Smooth muscle cell (in vitro differentiated cells): Measurements from ENCODE around the gene TRIP12. TPM values are rescaled to one million over a fixed set of nuclear protein-coding genes. Genes with fewer than 3 reads are reported as not detected.

Experiments
- DNase-seq: peaks from one replicate; lab custom pipeline; 2025; ENCODE audit not compliant: unreplicated experiment; lab: John Stamatoyannopoulos, UW
- H2AFZ ChIP-seq: fragments of 200-600 bp; sonication (generic); 2 replicates; pipeline ENCODE4 v1.6.0; 2016; ENCODE audit warnings: antibody characterized with exemption, low read depth, mild to moderate bottlenecking
- H3F3A ChIP-seq: fragments of 200-600 bp; sonication (generic); 2 replicates; pipeline ENCODE4 v1.6.0; 2017; ENCODE audit warnings: antibody characterized with exemption, low read depth
- H3K27ac ChIP-seq: fragments of 200-600 bp; sonication (generic); 2 replicates; pipeline ENCODE4 v1.5.1; 2016; ENCODE audit warnings: low read depth, mild to moderate bottlenecking
- H3K27me3 ChIP-seq: fragments of 200-600 bp; sonication (generic); 2 replicates; pipeline ENCODE4 v1.6.1; 2016; ENCODE audit warnings: low read depth, mild to moderate bottlenecking
- H3K36me3 ChIP-seq: fragments of 200-600 bp; sonication (generic); 2 replicates; pipeline ENCODE4 v1.5.1; 2016; ENCODE audit warnings: low read depth
- H3K4me1 ChIP-seq: fragments of 200-600 bp; sonication (generic); 2 replicates; pipeline ENCODE4 v1.5.1; 2016; ENCODE audit warnings: low read depth
- H3K4me2 ChIP-seq: fragments of 200-600 bp; sonication (generic); 2 replicates; pipeline ENCODE4 v1.6.0; 2016; ENCODE audit warnings: mild to moderate bottlenecking
- H3K4me3 ChIP-seq: fragments of 200-600 bp; sonication (generic); 2 replicates; pipeline ENCODE4 v1.5.1; 2016; ENCODE audit warnings: mild to moderate bottlenecking
- H3K79me2 ChIP-seq: fragments of 200-600 bp; sonication (generic); 2 replicates; pipeline ENCODE4 v1.6.0; 2016; ENCODE audit warnings: low read depth, mild to moderate bottlenecking
- H3K9ac ChIP-seq: fragments of 200-600 bp; sonication (generic); 2 replicates; pipeline ENCODE4 v1.6.0; 2016; ENCODE audit warnings: low read depth
- H3K9me3 ChIP-seq: fragments of 200-600 bp; sonication (generic); replicated peaks from 2 replicates; pipeline ENCODE4 v1.5.1; 2016; ENCODE audit warnings: low read depth
- H4K20me1 ChIP-seq: fragments of 200-600 bp; sonication (generic); 2 replicates; pipeline ENCODE4 v1.6.0; 2016; ENCODE audit warnings: low read depth
- CTCF ChIP-seq: fragments of 200-600 bp; sonication (generic); IDR thresholded peaks from 2 replicates; pipeline ENCODE4 v1.5.1; 2017; ENCODE audit warnings: borderline replicate concordance, mild to moderate bottlenecking, antibody characterized with exemption; ENCODE audit not compliant: insufficient read depth, poor library complexity, severe bottlenecking
- WGBS: methylation state at CpG from one replicate; pipeline ENCODE4 v1.1.7; 2016; ENCODE audit warnings: low lambda C conversion rate; 5-methylcytosine and 5-hydroxymethylcytosine counted together
- polyA plus RNA-seq: library from polyadenylated mRNA; unstranded; fragments of >200 nt; fragmentation: Nextera tagmentation; extraction: Ambion mirVana; gene quantifications from 2 replicates; pipeline ENCODE4 v1.2.1, GENCODE V29; 2016
- total RNA-seq: library from RNA; depleted of rRNA; stranded (reverse); fragments of >200 nt; gene quantifications from 2 replicates; pipeline ENCODE4 v1.2.3, GENCODE V29; 2014

TRIP12 gene
- total and polyA plus RNA-seq, 2 experiments from 2014 or later: 45.5 to 103 TPM

GRCh38 chr2:229887441-229887840, 34.4 kb downstream of the TRIP12 start:
- Histone ChIP-seq H3K4me1 (no peaks in the 10 kb centered on the region), H3K79me2 (peaks cover 100% of the 10 kb centered on the region), H3K36me3 (no peaks in the 10 kb centered on the region), H3K4me3 (no peak overlapping the region), H3K9ac (no peak overlapping the region), H3K9me3 (no peaks in the 10 kb centered on the region), H3K27ac (no peak overlapping the region), H3F3A (no peaks in the 10 kb centered on the region), H2AFZ (no peak overlapping the region), H3K27me3 (no peaks in the 10 kb centered on the region), H3K4me2 (no peak overlapping the region), H4K20me1 (peaks cover 100% of the 10 kb centered on the region)
- TF ChIP-seq CTCF: no peak
- WGBS: 88% methylated on average over 1 of the region's 1 CpG
- no peak for DNase-seq

GRCh38 chr2:229884775-229885699, 36.8 kb downstream of the TRIP12 start:
- H3F3A ChIP-seq: no peaks in the 10 kb centered on the region
- TF ChIP-seq CTCF: no peak
- no peak overlapping the region for H3K27ac ChIP-seq
- H3K4me2 ChIP-seq: no peak overlapping the region
- no peak overlapping the region for H3K4me3 ChIP-seq
- H3K36me3 ChIP-seq: no peaks in the 10 kb centered on the region
- DNase-seq: no peak
- H3K4me1 ChIP-seq: no peaks in the 10 kb centered on the region
- no peaks in the 10 kb centered on the region for H3K27me3 ChIP-seq
- peaks cover 99% of the 10 kb centered on the region for H4K20me1 ChIP-seq
- H3K9me3 ChIP-seq: no peaks in the 10 kb centered on the region
- no peak overlapping the region for H2AFZ ChIP-seq
- H3K79me2 ChIP-seq: peaks cover 99% of the 10 kb centered on the region
- H3K9ac ChIP-seq: no peak overlapping the region
- 98% methylated on average over 5 of the region's 5 CpGs for WGBS

- Histone ChIP-seq H4K20me1 (peaks cover 91% of the 10 kb centered on the region), H3K9ac (no peak overlapping the region), H3K9me3 (no peaks in the 10 kb centered on the region), H3K36me3 (peaks cover 6% of the 10 kb centered on the region), H3K4me2 (no peak overlapping the region), H3K4me1 (no peaks in the 10 kb centered on the region), H3K4me3 (no peak overlapping the region), H2AFZ (no peak overlapping the region), H3F3A (no peaks in the 10 kb centered on the region), H3K79me2 (peaks cover 91% of the 10 kb centered on the region), H3K27me3 (no peaks in the 10 kb centered on the region), H3K27ac (no peak overlapping the region)
- 91% methylated on average over 2 of the region's 2 CpGs for WGBS
- no peak for DNase-seq
- TF ChIP-seq CTCF: no peak
These were observed 39.2 kb downstream of the TRIP12 start for GRCh38 chr2:229882583-229882982.
